Measurements from ENCODE around the gene NDUFS5.

NDUFS5 gene

GRCh38 chr1:38997034-38997900 is 28.9 kb upstream of the NDUFS5 start:
- no peak for TF ChIP-seq CTCF (IDR thresholded peaks at IDR 0.05)
- intact Hi-C loops (cut with DNase I; ENCODE audit: low total_unique reads), result no loop called here
- no peak for DNase-seq
- peaks cover 0 to 41% (median 25%) of the 10 kb centered on the region in 4 donors for H3K4me1 ChIP-seq
- H3K4me3 ChIP-seq, result no peak overlapping the region
- peaks cover 28 to 44% (median 42%) of the 10 kb centered on the region in 3 donors for H3K36me3 ChIP-seq
- no peaks in the 10 kb centered on the region for H3K27me3 ChIP-seq
- H3K27ac ChIP-seq, result no peak overlapping the region
- H3K9me3 ChIP-seq, result no peaks in the 10 kb centered on the region

GRCh38 chr1:38997901-38998190 is 28.3 kb upstream of the NDUFS5 start:
- TF ChIP-seq CTCF (IDR thresholded peaks at IDR 0.05), result no peak
- intact Hi-C loops (cut with DNase I; ENCODE audit: low total_unique reads), result no loop called here
- no peaks in the 10 kb centered on the region for H3K9me3 ChIP-seq
- peaks cover 30 to 48% (median 47%) of the 10 kb centered on the region in 3 donors for H3K36me3 ChIP-seq
- H3K27me3 ChIP-seq, result no peaks in the 10 kb centered on the region
- DNase-seq, result no peak
- H3K4me1 ChIP-seq, result peaks cover 0 to 41% (median 21%) of the 10 kb centered on the region in 4 donors
- H3K4me3 ChIP-seq, result no peak overlapping the region
- H3K27ac ChIP-seq, result no peak overlapping the region

- H3K27ac ChIP-seq, result no peak overlapping the region
- TF ChIP-seq CTCF (IDR thresholded peaks at IDR 0.05), result no peak
- no peaks in the 10 kb centered on the region for H3K27me3 ChIP-seq
- no peak for DNase-seq
- H3K4me1 ChIP-seq, result peaks cover 0 to 24% (median 9%) of the 10 kb centered on the region in 4 donors
- H3K4me3 ChIP-seq, result no peak overlapping the region
- no peaks in the 10 kb centered on the region for H3K9me3 ChIP-seq
- intact Hi-C loops (cut with DNase I; ENCODE audit: low total_unique reads), result no loop called here
- peaks cover 68 to 87% (median 72%) of the 10 kb centered on the region in 3 donors for H3K36me3 ChIP-seq
Observed at GRCh38 chr1:39001516-39002421, 24.4 kb upstream of the NDUFS5 start.

- H3K36me3 ChIP-seq, result peaks cover 83 to 100% (median 85%) of the 10 kb centered on the region in 3 donors
- peaks cover 0 to 9% (median 1%) of the 10 kb centered on the region in 4 donors for H3K4me1 ChIP-seq
Observed at GRCh38 chr1:39003281-39003680, 22.9 kb upstream of the NDUFS5 start.

GRCh38 chr1:39003794-39004193 is 22.4 kb upstream of the NDUFS5 start:
- H3K4me1 ChIP-seq, result peaks cover 0 to 9% (median 1%) of the 10 kb centered on the region in 4 donors
- H3K27ac ChIP-seq, result no peak overlapping the region
- no peaks in the 10 kb centered on the region for H3K9me3 ChIP-seq
- H3K4me3 ChIP-seq, result no peak overlapping the region
- TF ChIP-seq CTCF (IDR thresholded peaks at IDR 0.05), result no peak
- DNase-seq, result no peak
- H3K27me3 ChIP-seq, result no peaks in the 10 kb centered on the region
- peaks cover 88 to 100% (median 89%) of the 10 kb centered on the region in 3 donors for H3K36me3 ChIP-seq
- intact Hi-C loops (cut with DNase I; ENCODE audit: low total_unique reads), result no loop called here

More at GRCh38 chr1:39003281-39003680, 22.9 kb upstream of the NDUFS5 start:
- H3K4me3 ChIP-seq, result no peak overlapping the region
- TF ChIP-seq CTCF (IDR thresholded peaks at IDR 0.05), result no peak
- H3K27ac ChIP-seq, result no peak overlapping the region
- no peaks in the 10 kb centered on the region for H3K27me3 ChIP-seq
- no peak for DNase-seq
- intact Hi-C loops (cut with DNase I; ENCODE audit: low total_unique reads), result no loop called here
- H3K9me3 ChIP-seq, result no peaks in the 10 kb centered on the region
